Heart right ventricle (tissue), 16 donors: ENCODE measurements around the gene BAIAP2L2. TPM values are rescaled to one million over a fixed set of nuclear protein-coding genes. Genes with fewer than 3 reads are reported as not detected.
A peak's percentile ranks its signal among the peaks of the same experiment; 100 is the strongest.

Experiments used
- ATAC-seq, 8 donors: fragments of 200-7000 bp; cut with Tn5 transposase; one replicate each; pipeline ENCODE4 v1.9.1; 2020; ENCODE audit warnings: mild to moderate bottlenecking in 8 of 8, moderate library complexity in 8 of 8, moderate number of reproducible peaks in 1 of 8
- DNase-seq, 2 donors: peaks; one replicate each; pipeline ENCODE4 v3.0.0-alpha.2; 2020
- H3K27ac ChIP-seq, 10 donors: fragments of 200-600 bp; sonication (generic) in 2 of 10; one replicate each; pipeline versions ENCODE4 v1.5.0 to v1.8.0; 2020 to 2022; ENCODE audit warnings: mild to moderate bottlenecking in 3 of 10
- H3K27me3 ChIP-seq, 7 donors: fragments of 200-600 bp; one replicate each; pipeline ENCODE4 v1.8.0; 2021 to 2022; ENCODE audit warnings: mild to moderate bottlenecking in 2 of 7
- H3K36me3 ChIP-seq, 9 donors: fragments of 200-600 bp; sonication (generic) in 1 of 9; one replicate each; pipeline versions ENCODE4 v1.5.0 to v1.8.0; 2020 to 2022; ENCODE audit warnings: mild to moderate bottlenecking in 2 of 9
- H3K4me1 ChIP-seq, 9 donors: fragments of 200-600 bp; sonication (generic) in 1 of 9; one replicate each; pipeline versions ENCODE4 v1.5.0 to v1.8.0; 2020 to 2022; ENCODE audit warnings: mild to moderate bottlenecking in 4 of 9
- H3K4me3 ChIP-seq, 10 donors: fragments of 200-600 bp; sonication (generic) in 2 of 10; one replicate each; pipeline versions ENCODE4 v1.5.0 to v1.8.0; 2020 to 2022; ENCODE audit warnings: mild to moderate bottlenecking in 7 of 10, moderate library complexity in 2 of 10
- H3K9me3 ChIP-seq, 11 donors: fragments of 200-600 bp in 10 of 11; sonication (generic) in 2 of 11; one replicate each; pipeline versions ENCODE4 v1.5.0 to v1.8.0; 2013 to 2022; ENCODE audit warnings: mild to moderate bottlenecking in 2 of 11, control low read depth in 1 of 11, moderate library complexity in 1 of 11
- WGBS, 2 donors: extraction: QIAGEN DNeasy Blood & Tissue Kit; methylation state at CpG; one replicate each; pipeline ENCODE4 v1.1.7; 2013; ENCODE audit warnings: inconsistent platforms in 1 of 2; 5-methylcytosine and 5-hydroxymethylcytosine counted together
- intact Hi-C, 10 donors: fragments of 100-400 bp; cut with DNase I; formaldehyde crosslinking; loops; one replicate each; pipeline versions ENCODE4 v1.11.1 to v1.14.2; 2022
- polyA plus RNA-seq, 2 donors: library from polyadenylated mRNA; stranded (reverse); fragments of 200-250 nt; gene quantifications; one replicate each; pipeline ENCODE4 v1.2.3, GENCODE V29; 2013
- total RNA-seq, 10 donors: library from RNA; stranded (reverse); fragmentation: NEBNext Ultra II Directional in 3 of 10; extraction: Animal tissue kit (Norgen Biotek cat#: 25700) in 3 of 10; gene quantifications; one replicate each; pipeline versions ENCODE4 v1.2.1 to v1.2.4, GENCODE V29; 2021 to 2023
- TF ChIP-seq, protein P1 (sequence below), 9 donors: fragments of 200-600 bp; sonication (generic) in 2 of 9; IDR thresholded peaks; one replicate each; pipeline versions ENCODE4 v1.5.0 to v1.8.0; 2021 to 2022; ENCODE audit warnings: antibody characterized with exemption in 9 of 9, mild to moderate bottlenecking in 5 of 9, moderate library complexity in 1 of 9
- donor health status: Arrhythmogenic right ventricular cardiomyopathy.
- donor health status: ischemic (EF 13 %, LVEDD 7.1; RV severe dilation, severe dysfunction).
- donor health status: healthy with polysubstance abuse.
- donor health status: DM: no; HTN: yes; CAD: no.
- donor health status: DM: no; HTN: no; CAD: no.
- donor health status: ischemic (EF 25% LVEDD 6.9; RV normal size, moderate dysfunction).
- donor health status: ischemic (EF 25% LVEDD 5.7; RV mildly dilated, moderate dysfunction).
- donor health status: healthy.
- donor health status: DM: yes; HTN: yes; CAD: no.
- donor health status: Ischemic cardiomyopathy.
- donor health status: ischemic (EF 35%, LVEDD 5.7; RV mildly dilated, moderate dysfunction).
- donor health status: nonischemic (EF 11% LVEDD 7.7; RV severe dilation, severe dysfunction).
- donor health status: DM: yes; HTN: yes; CAD: no.
- donor health status: PGD.
- donor health status: ischemic (EF 29% LVEDD 5.4; RV normal size, mild dysfunction).
- donor health status: nonischemic (EF 23%, LVEDD 6.1; RV moderate dilation, normal function).

The BAIAP2L2 gene
- total and polyA plus RNA-seq, 12 donors, result 0.12 to 0.37 (median 0.21) TPM; not detected in 4

DNA sequence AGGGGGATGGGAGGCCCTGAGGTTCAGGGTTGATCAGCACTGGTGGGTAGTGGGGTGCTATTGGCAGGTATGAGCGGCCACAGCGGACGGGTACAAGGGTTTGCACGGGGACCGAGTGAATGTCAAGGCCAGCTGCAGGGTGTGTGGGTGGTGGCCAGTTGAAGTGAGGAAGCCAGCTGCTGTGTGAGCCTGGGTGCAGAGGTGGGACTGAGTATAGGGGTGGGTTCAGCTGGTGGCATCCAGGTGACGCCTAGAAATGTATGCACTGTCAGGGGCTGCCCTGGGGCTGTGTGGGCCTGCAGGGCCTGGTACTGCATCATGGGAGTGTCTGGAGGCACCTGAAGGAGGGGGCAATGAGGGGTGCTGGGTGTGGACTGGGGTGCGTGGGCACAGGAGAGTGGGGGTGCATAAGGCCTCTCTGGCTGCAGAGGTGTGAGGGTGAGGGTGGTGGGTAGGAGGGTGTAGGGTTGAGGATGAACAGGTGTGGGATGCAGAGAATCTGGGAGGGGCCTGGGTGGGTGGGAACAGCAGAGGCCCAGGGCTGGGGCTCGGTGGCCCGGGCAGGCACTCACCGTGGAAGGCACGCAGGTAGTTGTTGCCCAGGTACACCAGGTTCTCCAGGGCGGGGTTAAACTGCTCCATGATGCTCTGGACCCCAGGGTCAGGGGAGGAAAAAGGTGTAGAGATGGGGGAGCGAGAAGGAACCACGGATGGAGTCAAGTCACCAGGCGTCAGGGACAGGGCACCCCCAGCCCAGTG lies 1.7 kb downstream of the BAIAP2L2 start:
- H3K27me3 ChIP-seq, result no peaks in the 10 kb centered on the region
- no peak for DNase-seq
- ATAC-seq, result no peak
- 94 to 95% methylated on average over 15 of the region's 15 CpGs for WGBS, 2 donors
- H3K9me3 ChIP-seq, result no peaks in the 10 kb centered on the region
- H3K27ac ChIP-seq, result no peak overlapping the region
- peaks cover 0 to 7% (median 0%) of the 10 kb centered on the region in 9 donors for H3K36me3 ChIP-seq
- peaks cover 0 to 11% (median 0%) of the 10 kb centered on the region in 9 donors for H3K4me1 ChIP-seq
- intact Hi-C loops, result loop anchor here in 1 of 10 donors (10.0 kb wide), 1 partner anchor 54 kb away; the partner anchor contains the start of gene PICK1
- TF ChIP-seq, protein P1, sequence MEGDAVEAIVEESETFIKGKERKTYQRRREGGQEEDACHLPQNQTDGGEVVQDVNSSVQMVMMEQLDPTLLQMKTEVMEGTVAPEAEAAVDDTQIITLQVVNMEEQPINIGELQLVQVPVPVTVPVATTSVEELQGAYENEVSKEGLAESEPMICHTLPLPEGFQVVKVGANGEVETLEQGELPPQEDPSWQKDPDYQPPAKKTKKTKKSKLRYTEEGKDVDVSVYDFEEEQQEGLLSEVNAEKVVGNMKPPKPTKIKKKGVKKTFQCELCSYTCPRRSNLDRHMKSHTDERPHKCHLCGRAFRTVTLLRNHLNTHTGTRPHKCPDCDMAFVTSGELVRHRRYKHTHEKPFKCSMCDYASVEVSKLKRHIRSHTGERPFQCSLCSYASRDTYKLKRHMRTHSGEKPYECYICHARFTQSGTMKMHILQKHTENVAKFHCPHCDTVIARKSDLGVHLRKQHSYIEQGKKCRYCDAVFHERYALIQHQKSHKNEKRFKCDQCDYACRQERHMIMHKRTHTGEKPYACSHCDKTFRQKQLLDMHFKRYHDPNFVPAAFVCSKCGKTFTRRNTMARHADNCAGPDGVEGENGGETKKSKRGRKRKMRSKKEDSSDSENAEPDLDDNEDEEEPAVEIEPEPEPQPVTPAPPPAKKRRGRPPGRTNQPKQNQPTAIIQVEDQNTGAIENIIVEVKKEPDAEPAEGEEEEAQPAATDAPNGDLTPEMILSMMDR (IDR thresholded peaks at IDR 0.05), result no peak
- H3K4me3 ChIP-seq, result no peak overlapping the region

DNA sequence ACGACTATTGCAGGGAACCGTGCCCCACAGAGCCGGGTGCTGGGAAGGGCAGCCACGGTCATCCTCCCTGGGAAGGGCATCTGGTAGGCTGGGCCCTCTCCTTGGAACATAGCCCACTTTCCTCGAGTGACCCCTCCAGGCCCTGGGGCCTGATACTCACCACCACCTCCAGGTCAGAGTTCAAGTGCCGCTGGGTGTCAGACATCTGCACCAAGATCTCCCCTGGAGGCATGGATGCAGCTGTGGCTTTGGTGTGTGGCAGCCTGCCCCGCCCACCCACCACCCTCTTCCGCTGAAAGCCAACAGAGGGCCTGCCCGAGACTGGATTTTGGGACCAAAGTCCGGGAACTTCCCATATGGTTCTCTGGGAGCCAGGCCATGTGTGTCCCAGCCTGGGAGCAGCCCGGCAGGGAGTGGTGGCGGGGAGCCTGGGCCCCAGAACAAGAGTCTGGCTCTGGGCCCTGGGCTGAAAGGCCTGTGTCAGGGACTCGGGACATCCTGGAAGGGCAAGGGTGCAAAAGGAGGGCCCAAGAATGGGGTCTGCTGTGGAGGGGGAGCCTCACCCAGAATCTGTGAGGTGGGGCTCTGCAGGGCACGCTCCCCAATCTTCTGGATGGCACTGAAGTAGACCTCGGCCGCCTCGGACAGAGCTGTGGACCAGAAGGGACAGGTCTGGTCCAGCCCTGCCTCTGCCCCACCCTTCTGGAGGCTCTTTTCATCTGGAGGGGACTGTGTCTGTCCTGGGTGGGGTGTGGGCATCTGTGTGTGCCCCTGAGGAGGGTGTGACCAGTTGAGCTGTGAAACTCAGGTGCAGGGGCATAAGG lies 2.6 kb downstream of the BAIAP2L2 start:
- TF ChIP-seq, protein P1 (IDR thresholded peaks at IDR 0.05), result no peak
- Histone ChIP-seq H3K27ac (no peak overlapping the region), H3K36me3 (peaks cover 0 to 6% (median 0%) of the 10 kb centered on the region in 9 donors), H3K4me3 (no peak overlapping the region), H3K9me3 (no peaks in the 10 kb centered on the region), H3K4me1 (peaks cover 0 to 11% (median 0%) of the 10 kb centered on the region in 9 donors), H3K27me3 (no peaks in the 10 kb centered on the region)
- intact Hi-C loops, result loop anchor here in 1 of 10 donors (10.0 kb wide), 1 partner anchor 53 kb away; the partner anchor contains the start of gene PICK1
- no peak for DNase-seq
- ATAC-seq, result peak in 4 of 8 donors; percentile 21 to 35 (median 27)
- 79% methylated on average over 17 of the region's 17 CpGs for WGBS, 2 donors

DNA sequence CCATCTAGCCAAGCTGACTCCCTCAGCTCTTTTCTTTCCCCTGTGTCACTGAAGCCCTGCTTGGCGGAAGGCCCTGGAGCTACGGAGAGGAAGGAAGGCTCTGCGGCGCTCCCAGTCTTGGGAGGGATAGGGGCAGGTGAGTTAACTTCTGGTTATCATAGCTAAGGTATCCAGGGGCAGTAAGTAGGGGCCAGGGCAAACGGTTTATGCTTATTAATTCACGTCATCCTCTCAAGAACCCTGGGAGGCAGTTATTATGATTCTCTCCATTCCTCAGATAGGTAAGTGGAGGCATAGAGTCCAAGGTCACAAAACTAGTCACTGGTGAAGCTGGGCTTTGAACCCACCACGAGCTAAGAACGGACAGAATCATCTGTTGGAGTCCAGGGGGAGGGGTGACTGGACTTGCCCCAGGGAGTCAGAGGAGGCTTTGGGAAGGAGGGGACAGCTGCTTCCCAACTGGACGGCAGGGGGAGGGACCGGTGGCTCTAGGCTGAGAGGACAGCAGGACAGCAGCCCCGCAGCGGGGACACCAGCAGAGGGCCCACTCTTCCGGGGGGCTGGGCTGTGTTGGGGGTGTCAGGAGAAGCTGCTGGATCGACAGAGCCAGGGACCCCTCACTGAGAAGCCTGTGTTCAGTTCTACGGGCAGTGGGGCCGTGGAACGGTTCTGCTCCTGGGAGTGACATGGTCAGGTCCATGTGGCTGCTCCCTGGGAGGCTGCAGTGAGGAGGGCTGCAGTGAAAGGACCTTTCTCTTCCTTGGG lies 3.5 kb downstream of the BAIAP2L2 start:
- H3K27ac ChIP-seq, result no peak overlapping the region
- ATAC-seq (peak in 1 of 8 donors; percentile 10), DNase-seq (no peak)
- 67 to 82% methylated on average over 17 of the region's 17 CpGs for WGBS, 2 donors
- H3K4me3 ChIP-seq, result no peak overlapping the region
- peaks cover 0 to 4% (median 0%) of the 10 kb centered on the region in 9 donors for H3K36me3 ChIP-seq
- H3K4me1 ChIP-seq, result peaks cover 0 to 11% (median 0%) of the 10 kb centered on the region in 9 donors
- TF ChIP-seq, protein P1 (IDR thresholded peaks at IDR 0.05), result no peak
- intact Hi-C loops, result loop anchor here in 1 of 10 donors (10.0 kb wide), 1 partner anchor 52 kb away; the partner anchor contains the start of gene PICK1
- H3K27me3 ChIP-seq, result no peaks in the 10 kb centered on the region
- no peaks in the 10 kb centered on the region for H3K9me3 ChIP-seq
